Measurements from ENCODE around the gene SLC5A2.
"Not testable (repeated sequence)": the region's sequence is repeated elsewhere in the genome, so short reads cannot be mapped to it uniquely, and the experiment has no call there.

SLC5A2 gene

DNA sequence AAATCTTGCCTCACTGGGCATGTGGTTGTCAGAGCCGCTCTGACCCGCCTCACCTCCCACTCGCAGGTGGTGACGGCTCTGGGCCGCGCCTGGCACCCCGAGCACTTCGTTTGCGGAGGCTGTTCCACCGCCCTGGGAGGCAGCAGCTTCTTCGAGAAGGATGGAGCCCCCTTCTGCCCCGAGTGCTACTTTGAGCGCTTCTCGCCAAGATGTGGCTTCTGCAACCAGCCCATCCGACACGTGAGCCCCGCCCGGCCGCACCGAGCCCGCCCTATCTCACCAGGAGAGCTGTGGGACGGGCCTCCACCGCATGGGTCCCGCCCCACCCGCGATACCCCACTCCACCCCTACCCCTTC is 7.0 kb upstream of the SLC5A2 start:
- DNase-seq (ENCODE audit: low read depth): no peak

- peak; percentile 78 for DNase-seq (ENCODE audit: low read depth)
These were observed 6.4 kb upstream of the SLC5A2 start for GRCh38 chr16:31476303-31477219.

- no peak for DNase-seq (ENCODE audit: low read depth)
These were observed 5.4 kb upstream of the SLC5A2 start for GRCh38 chr16:31477220-31478216.

- DNase-seq (ENCODE audit: low read depth): no peak
These were observed 4.0 kb upstream of the SLC5A2 start for GRCh38 chr16:31478956-31479355.

GRCh38 chr16:31479751-31480150 is 3.2 kb upstream of the SLC5A2 start:
- no peak for DNase-seq (ENCODE audit: low read depth)

GRCh38 chr16:31480851-31481536 is 1.9 kb upstream of the SLC5A2 start:
- no peak for DNase-seq (ENCODE audit: low read depth)

DNA sequence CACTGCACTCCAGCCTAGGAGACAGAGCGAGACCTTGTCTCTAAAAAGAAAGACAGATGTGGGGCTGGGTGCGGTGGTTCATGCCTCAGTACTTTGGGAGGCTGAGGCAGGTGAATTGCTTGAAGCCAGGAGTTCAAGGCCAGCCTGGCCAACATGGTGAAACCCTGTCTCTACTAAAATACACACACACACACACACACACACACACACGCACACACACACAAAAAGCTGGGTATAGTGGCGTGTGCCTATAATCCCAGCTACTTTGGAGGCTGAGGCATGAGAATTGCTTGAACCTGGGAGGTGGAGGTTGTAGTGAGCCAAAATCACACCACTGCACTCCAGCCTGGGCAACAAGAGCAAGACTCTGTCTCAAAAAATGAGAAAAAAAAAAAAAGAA is 1.1 kb downstream of the SLC5A2 start:
- DNase-seq (ENCODE audit: low read depth): not testable (repeated sequence)

GRCh38 chr16:31484491-31485171 is 1.7 kb downstream of the SLC5A2 start:
- DNase-seq (ENCODE audit: low read depth): no peak

- DNase-seq (ENCODE audit: low read depth): no peak
These were observed 2.6 kb downstream of the SLC5A2 start for GRCh38 chr16:31485571-31485970.

- DNase-seq (ENCODE audit: low read depth): no peak
These were observed 3.1 kb downstream of the SLC5A2 start for GRCh38 chr16:31486045-31486444.

- no peak for DNase-seq (ENCODE audit: low read depth)
These were observed 4.3 kb downstream of the SLC5A2 start for GRCh38 chr16:31487071-31487719.

DNA sequence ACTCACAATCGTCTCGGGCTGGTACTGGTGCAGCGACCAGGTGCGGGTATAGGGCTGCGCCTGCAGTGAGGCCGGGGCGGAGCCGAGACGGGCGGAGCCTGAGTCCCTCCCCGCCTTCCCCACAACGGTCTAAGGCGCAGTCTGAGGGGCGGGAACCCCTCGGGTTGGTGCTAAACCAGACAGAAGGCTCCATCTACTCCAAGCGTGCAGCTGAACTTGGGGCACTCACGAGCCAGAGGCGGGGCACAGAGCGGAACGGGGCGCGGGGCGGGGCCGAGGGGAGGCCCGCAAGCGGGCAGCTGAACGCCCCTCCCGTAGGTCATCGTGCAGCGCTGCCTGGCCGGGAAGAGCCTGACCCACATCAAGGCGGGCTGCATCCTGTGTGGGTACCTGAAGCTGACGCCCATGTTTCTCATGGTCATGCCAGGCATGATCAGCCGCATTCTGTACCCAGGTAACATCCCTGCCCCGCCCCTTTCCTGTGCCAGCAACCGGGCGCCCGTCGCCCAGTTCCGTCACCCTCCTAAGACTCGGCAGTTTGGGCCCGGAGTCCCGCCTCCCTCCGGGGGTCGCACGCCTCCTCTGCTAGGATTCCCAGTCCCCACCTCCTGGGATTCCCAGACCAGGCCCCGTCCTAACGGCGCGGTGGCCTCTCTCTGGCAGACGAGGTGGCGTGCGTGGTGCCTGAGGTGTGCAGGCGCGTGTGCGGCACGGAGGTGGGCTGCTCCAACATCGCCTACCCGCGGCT is 5.0 kb downstream of the SLC5A2 start:
- peak; percentile 78 for DNase-seq (ENCODE audit: low read depth)

DNA sequence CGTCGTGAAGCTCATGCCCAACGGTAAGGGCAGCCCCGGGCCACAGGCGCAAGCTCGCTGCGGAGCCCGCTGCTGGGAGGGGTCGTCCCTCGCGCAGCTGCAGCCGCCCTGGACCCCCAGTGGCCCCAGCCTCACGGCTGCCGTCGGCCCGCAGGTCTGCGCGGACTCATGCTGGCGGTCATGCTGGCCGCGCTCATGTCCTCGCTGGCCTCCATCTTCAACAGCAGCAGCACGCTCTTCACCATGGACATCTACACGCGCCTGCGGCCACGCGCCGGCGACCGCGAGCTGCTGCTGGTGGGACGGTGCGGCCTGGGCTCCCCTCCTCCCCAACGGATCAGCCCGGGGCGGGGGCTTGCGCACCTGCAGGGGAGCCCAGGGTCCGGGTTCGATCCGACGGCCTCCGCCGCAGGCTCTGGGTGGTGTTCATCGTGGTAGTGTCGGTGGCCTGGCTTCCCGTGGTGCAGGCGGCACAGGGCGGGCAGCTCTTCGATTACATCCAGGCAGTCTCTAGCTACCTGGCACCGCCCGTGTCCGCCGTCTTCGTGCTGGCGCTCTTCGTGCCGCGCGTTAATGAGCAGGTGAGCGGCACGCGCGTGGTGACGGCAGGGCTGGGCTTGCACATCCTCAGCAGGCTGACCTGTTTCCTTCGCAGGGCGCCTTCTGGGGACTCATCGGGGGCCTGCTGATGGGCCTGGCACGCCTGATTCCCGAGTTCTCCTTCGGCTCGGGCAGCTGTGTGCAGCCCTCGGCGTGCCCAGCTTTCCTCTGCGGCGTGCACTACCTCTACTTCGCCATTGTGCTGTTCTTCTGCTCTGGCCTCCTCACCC is 5.8 kb downstream of the SLC5A2 start:
- no peak for DNase-seq (ENCODE audit: low read depth)

GRCh38 chr16:31489298-31489564 is 6.3 kb downstream of the SLC5A2 start:
- DNase-seq (ENCODE audit: low read depth): no peak

GRCh38 chr16:31489616-31490584 is 7.0 kb downstream of the SLC5A2 start:
- no peak for DNase-seq (ENCODE audit: low read depth)

GRCh38 chr16:31491778-31492418 is 9.0 kb downstream of the SLC5A2 start:
- no peak for DNase-seq (ENCODE audit: low read depth)

DNA sequence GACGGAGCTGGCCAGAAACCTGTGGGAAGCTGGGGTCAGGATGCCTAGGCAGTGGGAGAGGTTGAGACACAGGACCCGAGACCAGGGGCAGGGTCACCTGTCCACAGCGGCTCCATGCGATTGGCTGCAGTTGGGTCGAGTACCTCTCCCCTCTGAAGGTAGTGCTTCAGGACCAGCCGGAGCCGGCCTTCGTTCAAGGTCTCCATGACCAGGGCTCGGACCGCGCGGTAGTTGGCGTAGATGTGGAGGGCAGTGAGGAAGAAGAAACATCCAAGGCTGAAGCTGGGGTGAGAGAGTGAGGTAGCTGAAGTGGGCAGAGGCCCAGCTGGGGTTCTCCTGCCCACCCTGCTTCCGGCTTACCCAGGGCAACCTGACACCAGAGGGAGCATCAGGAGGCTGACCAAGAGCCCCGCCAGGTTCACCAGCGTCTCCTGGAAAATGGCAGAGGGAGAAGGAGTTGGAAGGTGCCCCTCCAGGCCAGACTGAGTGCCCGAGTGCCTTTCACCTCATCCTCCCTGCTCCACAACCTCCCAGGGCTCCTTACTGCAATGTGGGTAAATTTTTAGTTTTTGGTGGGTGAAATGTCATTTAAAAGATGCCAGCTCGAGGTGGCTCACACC is 10.7 kb downstream of the SLC5A2 start:
- DNase-seq (ENCODE audit: low read depth): no peak

DNA sequence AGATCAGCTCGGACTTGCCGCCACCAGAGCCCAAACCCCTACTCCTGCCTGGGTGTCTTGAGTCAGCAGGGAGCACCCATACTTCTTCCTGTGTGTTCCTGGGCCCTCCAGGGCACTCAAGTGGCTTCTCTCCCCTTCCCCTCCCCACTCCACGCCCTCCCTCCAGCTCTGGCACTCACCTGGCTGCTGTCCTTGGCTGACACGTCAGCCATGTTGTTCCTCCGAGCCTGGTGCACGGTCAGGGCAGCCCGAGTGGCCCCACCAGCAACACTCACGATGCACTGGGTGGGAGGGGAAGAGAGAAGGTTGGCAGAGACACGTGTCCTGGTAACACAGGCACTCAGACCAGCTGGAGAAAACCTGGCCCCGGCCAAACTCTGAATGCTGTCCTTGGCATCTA is 13.7 kb downstream of the SLC5A2 start:
- no peak for DNase-seq (ENCODE audit: low read depth)

All from T-helper 22 cell (primary cell).